MM.1S (cell line): Measurements from ENCODE around the gene OVCA2.

Experiments
- CTCF ChIP-seq: fragments of 300-600 bp; sonication (generic); IDR thresholded peaks from 2 replicates; pipeline ENCODE4 v1.5.1; 2016; ENCODE audit warnings: antibody characterized with exemption, low read length, mixed read lengths
- EZH2 ChIP-seq: fragments of 300-600 bp; sonication (generic); optimal IDR thresholded peaks from 2 replicates; pipeline ENCODE3; 2017; ENCODE audit warnings: low read depth, mild to moderate bottlenecking, antibody characterized with exemption, low read length, mixed read lengths

- TF ChIP-seq EZH2 (no peak), CTCF (no peak)
These were observed 2.6 kb downstream of the OVCA2 start for GRCh38 chr17:2044263-2044894.
